Fibroblast of the aortic adventitia (primary cell): ENCODE measurements around the gene QPRT. TPM values are rescaled to one million over a fixed set of nuclear protein-coding genes. Genes with fewer than 3 reads are reported as not detected.
"Not testable (repeated sequence)": the region's sequence is repeated elsewhere in the genome, so short reads cannot be mapped to it uniquely, and the experiment has no call there.

Experiments used
- DNase-seq: peaks from one replicate; pipeline ENCODE4 v3.0.0-alpha.2; 2010; ENCODE audit warnings: low read depth
- H3K4me3 ChIP-seq: 2 replicates; pipeline ENCODE4 v1.5.1; 2011; ENCODE audit warnings: low read depth, mild to moderate bottlenecking, control low read depth, low read length, moderate library complexity
- CTCF ChIP-seq: IDR thresholded peaks from 2 replicates; pipeline ENCODE4 v1.5.1; 2011; ENCODE audit warnings: mild to moderate bottlenecking, low read length, control low read depth, inconsistent platforms; ENCODE audit not compliant: insufficient read depth
- total RNA-seq: library from RNA; depleted of rRNA; stranded (reverse); fragments of >200 nt; gene quantifications from 2 replicates; pipeline ENCODE4 v1.2.3, GENCODE V29; 2012; ENCODE audit warnings: low replicate concordance

QPRT gene
- total RNA-seq, 1 donor, result 7.4 TPM

- DNase-seq, result no peak
- H3K4me3 ChIP-seq, result no peak overlapping the region
- no peak for TF ChIP-seq CTCF
Observed at GRCh38 chr16:29653471-29653870, 25.5 kb upstream of the QPRT start.

- not testable (repeated sequence) for H3K4me3 ChIP-seq
Observed at GRCh38 chr16:29653890-29654289, 25.1 kb upstream of the QPRT start.

GRCh38 chr16:29656688-29657523 is 22.1 kb upstream of the QPRT start:
- DNase-seq, result no peak
- TF ChIP-seq CTCF, result no peak
- no peak overlapping the region for H3K4me3 ChIP-seq

More at GRCh38 chr16:29653890-29654289, 25.1 kb upstream of the QPRT start:
- not testable (repeated sequence) for DNase-seq

- no peak for DNase-seq
- no peak overlapping the region for H3K4me3 ChIP-seq
- no peak for TF ChIP-seq CTCF
Observed at GRCh38 chr16:29658705-29659104, 20.3 kb upstream of the QPRT start.

GRCh38 chr16:29662000-29662728 is 16.8 kb upstream of the QPRT start:
- TF ChIP-seq CTCF, result no peak
- no peak for DNase-seq
- H3K4me3 ChIP-seq, result no peak overlapping the region

- no peak for DNase-seq
- H3K4me3 ChIP-seq, result no peak overlapping the region
- no peak for TF ChIP-seq CTCF
Observed at GRCh38 chr16:29662729-29663015, 16.3 kb upstream of the QPRT start.

- TF ChIP-seq CTCF, result no peak
- DNase-seq, result no peak
- no peak within 1 kb of the TSS for H3K4me3 ChIP-seq
Observed at GRCh38 chr16:29663016-29663806, 15.8 kb upstream of the QPRT start, which contains the start of gene SPN. TSS of gene SPN (plus strand) at chr16:29663247. CDS start at chr16:29663729, 482 bp downstream.
